MM.1S (cell line): ENCODE data around the gene TBL1XR1.

Experiments
- DNase-seq: peaks from one replicate; pipeline ENCODE4 v3.0.0-alpha.2; 2015
- H2AFZ ChIP-seq: fragments of 300-600 bp; sonication (generic); 2 replicates; pipeline ENCODE4 v1.6.0; 2016; ENCODE audit warnings: antibody characterized with exemption, low read length
- H3F3A ChIP-seq: fragments of 300-600 bp; sonication (generic); 2 replicates; pipeline ENCODE4 v1.6.1; 2016; ENCODE audit warnings: mild to moderate bottlenecking, antibody characterized with exemption, low read length, moderate library complexity, mixed read lengths; ENCODE audit not compliant: insufficient read depth
- H3K27ac ChIP-seq: fragments of 300-600 bp; sonication (generic); 2 replicates; pipeline ENCODE4 v1.5.1; 2016; ENCODE audit warnings: mild to moderate bottlenecking, low read length
- H3K27me3 ChIP-seq: fragments of 300-600 bp; sonication (generic); replicated peaks from 2 replicates; pipeline ENCODE4 v1.6.0; 2016; ENCODE audit warnings: low read length; ENCODE audit not compliant: insufficient read depth
- H3K36me3 ChIP-seq: fragments of 300-600 bp; sonication (generic); replicated peaks from 2 replicates; pipeline ENCODE4 v1.6.1; 2016; ENCODE audit warnings: mild to moderate bottlenecking, low read length, mixed read lengths; ENCODE audit not compliant: insufficient read depth
- H3K4me1 ChIP-seq: fragments of 300-600 bp; sonication (generic); 2 replicates; pipeline ENCODE4 v1.6.1; 2016; ENCODE audit warnings: low read length, mixed read lengths
- H3K4me2 ChIP-seq: fragments of 300-600 bp; sonication (generic); 2 replicates; pipeline ENCODE4 v1.6.0; 2016; ENCODE audit warnings: low read depth, low read length
- H3K4me3 ChIP-seq: fragments of 300-600 bp; sonication (generic); 2 replicates; pipeline ENCODE4 v1.5.1; 2016; ENCODE audit warnings: low read length, mixed read lengths
- H3K79me2 ChIP-seq: fragments of 300-600 bp; sonication (generic); 2 replicates; pipeline ENCODE4 v1.6.1; 2016; ENCODE audit warnings: mixed run types, low read length, mixed read lengths
- H3K9ac ChIP-seq: fragments of 300-600 bp; sonication (generic); 2 replicates; pipeline ENCODE4 v1.6.1; 2016; ENCODE audit warnings: low read length, mixed read lengths
- H3K9me2 ChIP-seq: fragments of 300-600 bp; sonication (generic); replicated peaks from 2 replicates; pipeline ENCODE4 v1.6.1; 2016; ENCODE audit warnings: mild to moderate bottlenecking, low read length, mixed read lengths; ENCODE audit not compliant: insufficient read depth
- H3K9me3 ChIP-seq: fragments of 300-600 bp; sonication (generic); replicated peaks from 2 replicates; pipeline ENCODE4 v1.6.1; 2016; ENCODE audit warnings: mild to moderate bottlenecking, low read length, mixed read lengths; ENCODE audit not compliant: insufficient read depth
- H4K20me1 ChIP-seq: fragments of 300-600 bp; sonication (generic); 2 replicates; pipeline ENCODE4 v1.6.1; 2016; ENCODE audit warnings: mild to moderate bottlenecking, low read length, moderate library complexity, mixed read lengths; ENCODE audit not compliant: insufficient read depth
- CTCF ChIP-seq: fragments of 300-600 bp; sonication (generic); IDR thresholded peaks from 2 replicates; pipeline ENCODE4 v1.5.1; 2016; ENCODE audit warnings: antibody characterized with exemption, low read length, mixed read lengths
- EZH2 ChIP-seq: fragments of 300-600 bp; sonication (generic); optimal IDR thresholded peaks from 2 replicates; pipeline ENCODE3; 2017; ENCODE audit warnings: low read depth, mild to moderate bottlenecking, antibody characterized with exemption, low read length, mixed read lengths
- EZH2phosphoT487 ChIP-seq: fragments of 300-600 bp; sonication (generic); IDR thresholded peaks from 2 replicates; pipeline ENCODE4 v1.6.1; 2018; ENCODE audit warnings: antibody characterized with exemption, low read length

The TBL1XR1 gene

DNA sequence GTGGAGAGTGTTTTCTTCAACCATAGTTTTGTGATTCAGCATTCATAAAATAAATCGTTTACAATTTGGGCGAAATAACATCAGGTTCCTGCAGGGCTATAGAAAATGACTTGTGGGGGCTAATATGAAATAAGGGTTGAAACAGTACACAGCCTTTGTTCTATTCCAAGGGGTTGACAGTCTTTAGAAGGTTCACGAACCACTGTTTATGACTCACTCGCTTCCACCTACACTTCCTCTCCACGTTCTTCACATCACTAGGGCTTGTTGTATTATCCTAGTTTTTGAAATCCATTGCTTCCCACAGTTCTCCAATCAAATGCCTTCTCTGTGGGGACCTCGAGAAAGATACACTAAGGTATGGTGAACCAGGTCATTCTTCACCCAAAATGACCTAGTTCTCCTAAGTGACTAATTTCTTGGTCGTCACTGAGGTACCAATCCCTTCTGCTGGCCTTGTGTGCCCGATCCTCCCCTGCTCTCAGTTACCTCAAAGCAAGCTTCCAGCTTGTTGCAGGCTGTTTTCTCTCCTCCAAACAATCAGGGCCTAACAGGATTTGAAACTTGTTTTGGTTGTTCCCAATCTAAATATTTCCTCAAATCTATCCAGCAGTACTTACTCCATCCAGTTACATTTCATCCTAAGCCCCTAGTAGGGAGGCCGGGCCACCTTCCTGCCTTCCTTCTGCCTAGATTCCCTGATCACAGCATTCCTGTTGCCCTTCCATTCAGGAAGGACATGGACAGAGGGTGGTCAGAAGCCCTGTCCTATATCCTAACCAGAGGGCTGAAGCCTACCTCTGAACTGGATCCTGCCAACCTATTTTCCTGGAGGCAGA lies 23.1 kb upstream of the TBL1XR1 start:
- DNase-seq, result no peak
- no peak overlapping the region for H3K4me2 ChIP-seq
- no peak overlapping the region for H3K9ac ChIP-seq
- no peaks in the 10 kb centered on the region for H3K9me2 ChIP-seq
- H2AFZ ChIP-seq, result no peak overlapping the region
- H3K4me3 ChIP-seq, result no peak overlapping the region
- no peak overlapping the region for H3K27ac ChIP-seq
- H3K9me3 ChIP-seq, result no peaks in the 10 kb centered on the region
- no peaks in the 10 kb centered on the region for H3K79me2 ChIP-seq
- no peak for TF ChIP-seq EZH2phosphoT487
- TF ChIP-seq CTCF, result no peak
- TF ChIP-seq EZH2, result no peak
- peaks cover 4% of the 10 kb centered on the region for H3K4me1 ChIP-seq
- H3K36me3 ChIP-seq, result no peaks in the 10 kb centered on the region
- H3K27me3 ChIP-seq, result no peaks in the 10 kb centered on the region
- no peaks in the 10 kb centered on the region for H4K20me1 ChIP-seq
- H3F3A ChIP-seq, result no peaks in the 10 kb centered on the region

- TF ChIP-seq EZH2phosphoT487, result no peak
- TF ChIP-seq CTCF, result no peak
- Histone ChIP-seq H3K79me2 (no peaks in the 10 kb centered on the region), H3K9me3 (no peaks in the 10 kb centered on the region), H4K20me1 (no peaks in the 10 kb centered on the region), H3K36me3 (no peaks in the 10 kb centered on the region), H3K4me3 (no peak overlapping the region), H3K9me2 (no peaks in the 10 kb centered on the region), H3K27me3 (no peaks in the 10 kb centered on the region), H3F3A (no peaks in the 10 kb centered on the region), H3K4me1 (no peaks in the 10 kb centered on the region), H2AFZ (no peak overlapping the region), H3K9ac (no peak overlapping the region), H3K4me2 (no peak overlapping the region), H3K27ac (no peak overlapping the region)
- no peak for DNase-seq
Measured at GRCh38 chr3:177213801-177214535, 16.7 kb upstream of the TBL1XR1 start.

GRCh38 chr3:177212756-177213155 lies 15.5 kb upstream of the TBL1XR1 start:
- Histone ChIP-seq H2AFZ (no peak overlapping the region), H3K9ac (no peak overlapping the region), H3F3A (no peaks in the 10 kb centered on the region), H3K4me3 (no peak overlapping the region), H3K79me2 (no peaks in the 10 kb centered on the region), H4K20me1 (no peaks in the 10 kb centered on the region), H3K27ac (no peak overlapping the region), H3K4me2 (no peak overlapping the region), H3K9me2 (no peaks in the 10 kb centered on the region), H3K9me3 (no peaks in the 10 kb centered on the region), H3K4me1 (no peaks in the 10 kb centered on the region), H3K27me3 (no peaks in the 10 kb centered on the region), H3K36me3 (no peaks in the 10 kb centered on the region)
- TF ChIP-seq CTCF (no peak), EZH2 (no peak), EZH2phosphoT487 (no peak)
- no peak for DNase-seq
